Neuron (in vitro differentiated cells): ENCODE measurements around the gene LCK.
"Not testable (repeated sequence)": the region's sequence is repeated elsewhere in the genome, so short reads cannot be mapped to it uniquely, and the experiment has no call there.

Experiments
- H2AFZ ChIP-seq: one replicate; pipeline ENCODE4 v1.6.1; 2013; ENCODE audit warnings: low read depth, mild to moderate bottlenecking, inconsistent platforms, low read length, moderate library complexity
- H3K27me3 ChIP-seq: one replicate; pipeline ENCODE4 v1.6.1; 2013; ENCODE audit warnings: low read length; ENCODE audit not compliant: insufficient read depth
- H3K36me3 ChIP-seq: one replicate; pipeline ENCODE4 v1.6.1; 2013; ENCODE audit warnings: low read length; ENCODE audit not compliant: insufficient read depth
- H3K4me1 ChIP-seq: one replicate; pipeline ENCODE4 v1.6.1; 2013; ENCODE audit warnings: low read length; ENCODE audit not compliant: insufficient read depth
- H3K4me3 ChIP-seq: 2 replicates; pipeline ENCODE4 v1.5.1; 2013; ENCODE audit warnings: mild to moderate bottlenecking, low read length, moderate library complexity
- H3K9me3 ChIP-seq: one replicate; pipeline ENCODE4 v1.6.1; 2013; ENCODE audit warnings: low read length

LCK gene

DNA sequence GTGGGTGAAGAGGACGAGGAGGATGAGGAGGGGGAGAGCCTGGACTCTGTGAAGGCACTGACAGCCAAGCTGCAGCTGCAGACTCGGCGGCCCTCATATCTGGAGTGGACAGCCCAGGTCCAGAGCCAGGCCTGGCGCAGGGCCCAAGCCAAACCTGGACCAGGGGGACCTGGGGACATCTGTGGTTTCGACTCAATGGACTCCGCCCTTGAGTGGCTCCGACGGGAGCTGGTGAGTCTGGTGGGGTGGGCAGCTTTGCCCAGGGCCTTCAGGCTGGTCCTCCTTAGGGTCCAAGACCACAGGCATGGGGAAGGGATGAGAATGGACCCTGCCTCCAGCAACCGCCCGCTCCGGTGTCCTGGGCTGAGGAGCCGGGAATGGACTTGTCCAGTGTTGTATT is 3.6 kb upstream of the LCK start:
- peaks cover 13% of the 10 kb centered on the region for H3K4me1 ChIP-seq
- H3K4me3 ChIP-seq = no peak overlapping the region
- H2AFZ ChIP-seq = no peak overlapping the region
- no peaks in the 10 kb centered on the region for H3K36me3 ChIP-seq
- no peaks in the 10 kb centered on the region for H3K27me3 ChIP-seq
- H3K9me3 ChIP-seq = no peaks in the 10 kb centered on the region

DNA sequence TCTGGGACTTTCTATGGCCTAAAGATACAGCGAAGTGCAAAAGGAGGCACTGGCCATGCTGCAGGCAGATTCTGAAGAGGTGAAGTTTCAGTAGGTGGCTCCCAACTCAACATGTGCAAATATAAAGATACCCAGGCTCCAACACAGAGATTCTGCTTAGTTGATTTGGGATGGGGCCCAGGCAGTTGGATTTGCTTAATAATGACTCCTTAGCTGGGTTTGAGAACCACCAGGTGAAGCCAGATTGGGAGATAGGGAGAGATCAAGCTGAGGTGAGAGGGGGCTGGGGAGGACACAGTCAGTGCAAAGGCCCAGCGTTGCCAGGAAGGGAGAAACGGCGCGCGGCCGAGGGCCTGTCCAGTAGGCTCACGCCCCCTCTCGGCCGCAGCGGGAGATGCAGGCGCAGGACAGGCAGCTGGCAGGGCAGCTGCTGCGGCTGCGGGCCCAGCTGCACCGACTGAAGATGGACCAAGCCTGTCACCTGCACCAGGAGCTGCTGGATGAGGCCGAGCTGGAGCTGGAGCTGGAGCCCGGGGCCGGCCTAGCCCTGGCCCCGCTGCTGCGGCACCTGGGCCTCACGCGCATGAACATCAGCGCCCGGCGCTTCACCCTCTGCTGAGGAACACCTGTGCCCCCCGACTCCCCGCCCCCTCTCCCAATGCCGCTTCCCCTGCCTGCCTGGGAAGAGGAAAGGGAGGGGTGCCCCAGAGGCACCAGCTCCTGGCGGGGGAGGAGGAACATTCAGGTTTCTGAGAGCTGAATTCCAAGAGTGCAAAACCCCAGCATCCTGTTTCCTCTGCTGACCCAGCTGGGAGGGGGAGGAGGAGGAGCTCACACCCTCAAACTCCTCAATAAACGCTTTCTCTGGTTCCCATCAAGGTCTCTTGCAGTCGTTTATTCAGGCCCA is 2.8 kb upstream of the LCK start:
- no peak overlapping the region for H3K4me3 ChIP-seq
- H3K9me3 ChIP-seq = no peaks in the 10 kb centered on the region
- H2AFZ ChIP-seq = no peak overlapping the region
- H3K27me3 ChIP-seq = no peaks in the 10 kb centered on the region
- H3K36me3 ChIP-seq = no peaks in the 10 kb centered on the region
- peaks cover 13% of the 10 kb centered on the region for H3K4me1 ChIP-seq

GRCh38 chr1:32249831-32250525 is 1.1 kb upstream of the LCK start:
- no peaks in the 10 kb centered on the region for H3K27me3 ChIP-seq
- no peaks in the 10 kb centered on the region for H3K36me3 ChIP-seq
- H3K4me3 ChIP-seq = peak overlapping the region; percentile 22
- no peaks in the 10 kb centered on the region for H3K9me3 ChIP-seq
- peak overlapping the region; percentile 66 for H2AFZ ChIP-seq
- H3K4me1 ChIP-seq = peaks cover 13% of the 10 kb centered on the region

DNA sequence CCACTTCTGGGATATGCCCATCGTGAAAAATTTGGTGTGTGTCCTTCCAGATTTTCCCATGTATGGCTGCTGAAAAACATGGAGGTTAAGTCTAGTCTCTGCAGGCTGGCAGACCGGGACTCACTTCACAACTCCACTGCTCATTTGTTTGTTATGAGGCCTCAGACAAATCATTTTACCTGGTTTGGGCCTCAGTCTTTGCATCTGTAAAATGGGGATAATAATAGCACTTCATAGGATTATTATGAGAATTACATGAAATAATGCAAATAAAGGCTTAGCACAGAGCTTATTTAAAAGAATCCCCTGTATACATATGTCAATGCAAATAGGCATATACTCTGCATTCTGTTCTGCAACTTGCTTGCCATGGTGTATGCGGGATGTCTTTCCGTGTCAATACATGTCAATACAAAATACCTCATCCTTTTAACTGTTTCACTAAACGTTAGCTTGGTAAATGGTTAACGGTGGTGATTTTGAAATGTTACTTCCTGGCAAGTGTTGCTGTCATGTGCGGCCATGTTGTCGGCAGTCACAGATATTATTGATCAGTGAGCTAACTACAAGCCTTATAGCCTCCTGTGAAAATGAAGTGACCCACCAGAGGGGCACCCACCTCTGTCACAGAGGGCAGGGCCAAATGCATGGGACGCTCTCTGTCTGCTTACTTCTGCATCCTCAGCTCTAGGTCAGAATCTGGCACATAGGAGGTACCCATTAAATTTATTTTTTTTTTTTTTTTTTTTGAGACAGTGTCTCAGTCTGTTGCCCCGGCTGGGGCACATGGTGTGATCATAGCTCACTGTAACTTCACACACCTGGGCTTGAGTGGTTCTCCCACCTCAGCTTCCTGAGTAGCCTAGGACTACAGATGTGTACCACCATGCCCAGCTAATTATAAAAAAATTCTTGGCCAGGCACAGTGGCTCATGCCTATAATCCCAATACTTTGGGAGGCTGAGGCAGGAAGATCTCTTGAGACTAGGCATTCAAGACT is 4.3 kb downstream of the LCK start:
- Histone ChIP-seq H3K4me3 (no peak overlapping the region), H2AFZ (no peak overlapping the region), H3K4me1 (peaks cover 5% of the 10 kb centered on the region), H3K27me3 (no peaks in the 10 kb centered on the region), H3K36me3 (no peaks in the 10 kb centered on the region), H3K9me3 (no peaks in the 10 kb centered on the region)

GRCh38 chr1:32256473-32257226 is 5.6 kb downstream of the LCK start:
- H2AFZ ChIP-seq = no peak overlapping the region
- no peak overlapping the region for H3K4me3 ChIP-seq
- H3K36me3 ChIP-seq = no peaks in the 10 kb centered on the region
- H3K9me3 ChIP-seq = no peaks in the 10 kb centered on the region
- H3K27me3 ChIP-seq = no peaks in the 10 kb centered on the region
- H3K4me1 ChIP-seq = no peaks in the 10 kb centered on the region

- Histone ChIP-seq H3K9me3 (no peaks in the 10 kb centered on the region), H3K36me3 (no peaks in the 10 kb centered on the region), H2AFZ (no peak overlapping the region), H3K4me3 (no peak overlapping the region), H3K27me3 (no peaks in the 10 kb centered on the region), H3K4me1 (no peaks in the 10 kb centered on the region)
Observed at GRCh38 chr1:32257227-32257508, 6.1 kb downstream of the LCK start.

DNA sequence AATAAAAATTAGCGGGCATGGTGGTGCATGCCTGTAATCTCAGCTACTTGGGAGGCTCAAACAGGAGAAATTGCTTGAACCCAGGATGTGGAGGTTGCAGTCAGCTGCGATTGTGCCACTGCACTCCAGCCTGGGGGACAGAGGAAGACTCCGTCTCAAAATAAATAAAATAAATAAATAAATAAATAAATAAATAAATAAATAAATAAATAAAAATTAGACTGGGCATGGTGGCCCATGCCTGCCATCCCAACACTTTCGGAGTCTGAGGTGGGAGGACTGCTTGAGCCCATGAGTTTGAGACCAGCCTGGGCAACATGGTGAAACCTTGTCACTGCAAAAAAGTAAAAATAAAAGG is 12.2 kb downstream of the LCK start:
- not testable (repeated sequence) for H3K4me3 ChIP-seq, H2AFZ ChIP-seq, H3K4me1 ChIP-seq, H3K36me3 ChIP-seq, H3K9me3 ChIP-seq, H3K27me3 ChIP-seq

DNA sequence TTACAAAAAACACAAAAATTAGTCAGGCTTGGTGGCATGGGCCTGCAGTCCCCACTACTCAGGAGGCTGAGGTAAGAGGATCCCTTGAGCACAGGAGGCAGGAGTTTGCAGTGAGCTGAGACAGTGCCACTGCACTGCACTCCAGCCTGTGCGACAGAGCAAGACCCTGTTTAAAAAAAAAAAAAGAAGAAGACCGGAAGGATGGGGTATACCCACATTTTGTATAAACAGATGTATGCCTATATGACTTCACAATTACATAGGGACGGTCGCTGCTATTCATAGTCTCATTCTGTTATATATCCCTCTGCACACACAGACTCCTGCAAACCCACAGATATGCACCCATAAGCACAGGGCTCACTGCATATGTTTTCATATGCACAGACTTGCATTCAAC is 12.7 kb downstream of the LCK start:
- no peak overlapping the region for H3K4me3 ChIP-seq
- H3K36me3 ChIP-seq = no peaks in the 10 kb centered on the region
- no peaks in the 10 kb centered on the region for H3K4me1 ChIP-seq
- no peaks in the 10 kb centered on the region for H3K9me3 ChIP-seq
- no peak overlapping the region for H2AFZ ChIP-seq
- H3K27me3 ChIP-seq = no peaks in the 10 kb centered on the region

DNA sequence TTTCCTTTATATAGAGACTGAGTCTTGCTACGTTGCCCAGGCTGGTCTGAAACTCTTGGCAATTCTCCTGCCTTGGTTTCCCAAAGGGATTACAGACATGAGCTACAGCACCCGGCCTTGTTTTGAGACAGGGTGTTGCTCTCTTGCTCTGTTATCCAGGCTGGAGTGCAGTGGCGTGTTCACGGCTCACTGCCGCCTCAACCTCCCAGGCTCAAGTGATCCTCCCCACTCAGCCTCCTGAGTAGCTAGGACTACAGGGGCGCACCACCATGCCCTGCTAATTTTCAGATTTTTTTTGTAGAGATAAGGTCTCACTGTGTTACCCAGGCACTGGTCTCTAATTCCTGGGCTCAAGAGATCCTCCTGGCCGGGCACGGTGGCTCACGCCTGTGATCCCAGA is 14.8 kb downstream of the LCK start:
- Histone ChIP-seq H3K4me1 (no peaks in the 10 kb centered on the region), H3K36me3 (no peaks in the 10 kb centered on the region), H3K27me3 (no peaks in the 10 kb centered on the region), H3K4me3 (no peak overlapping the region), H3K9me3 (no peaks in the 10 kb centered on the region), H2AFZ (no peak overlapping the region)

GRCh38 chr1:32266921-32267591 is 16.0 kb downstream of the LCK start:
- no peaks in the 10 kb centered on the region for H3K4me1 ChIP-seq
- no peaks in the 10 kb centered on the region for H3K27me3 ChIP-seq
- no peaks in the 10 kb centered on the region for H3K36me3 ChIP-seq
- H3K9me3 ChIP-seq = no peaks in the 10 kb centered on the region
- no peak overlapping the region for H3K4me3 ChIP-seq
- no peak overlapping the region for H2AFZ ChIP-seq

- Histone ChIP-seq H3K27me3 (peaks cover 8% of the 10 kb centered on the region), H2AFZ (no peak overlapping the region), H3K4me3 (no peak overlapping the region), H3K36me3 (no peaks in the 10 kb centered on the region), H3K9me3 (no peaks in the 10 kb centered on the region), H3K4me1 (no peaks in the 10 kb centered on the region)
Observed at GRCh38 chr1:32269744-32270143, 18.7 kb downstream of the LCK start.
